GM12873 (cell line): ENCODE measurements around the gene TAF1D.

ENCODE experiments used
- CTCF ChIP-seq: IDR thresholded peaks from 2 replicates; pipeline ENCODE4 v1.5.1; 2012; ENCODE audit warnings: low read depth, mild to moderate bottlenecking, moderate library complexity, low read length, control low read depth; ENCODE audit not compliant: insufficient read depth; ENCODE audit errors: missing control alignments

The TAF1D gene

GRCh38 chr11:93773601-93774200 is 32.4 kb upstream of the TAF1D start:
- TF ChIP-seq CTCF = no peak

- TF ChIP-seq CTCF = no peak
These were observed 31.8 kb upstream of the TAF1D start for GRCh38 chr11:93773045-93773477.

GRCh38 chr11:93772123-93772522 is 30.8 kb upstream of the TAF1D start:
- no peak for TF ChIP-seq CTCF

- no peak for TF ChIP-seq CTCF
These were observed 28.9 kb upstream of the TAF1D start for GRCh38 chr11:93770160-93770559.

- no peak for TF ChIP-seq CTCF
These were observed 25.7 kb upstream of the TAF1D start for GRCh38 chr11:93767018-93767417.

- no peak for TF ChIP-seq CTCF
These were observed 25.2 kb upstream of the TAF1D start for GRCh38 chr11:93766504-93766903.

- no peak for TF ChIP-seq CTCF
These were observed 24.3 kb upstream of the TAF1D start for GRCh38 chr11:93765551-93765950.
